ENCODE data around the gene CLMP. TPM values are rescaled to one million over a fixed set of nuclear protein-coding genes. Genes with fewer than 3 reads are reported as not detected.
A peak's percentile ranks its signal among the peaks of the same experiment; 100 is the strongest.
"Not testable (repeated sequence)": the region's sequence is repeated elsewhere in the genome, so short reads cannot be mapped to it uniquely, and the experiment has no call there.

CLMP gene
- total and polyA plus RNA-seq, 3 donors from 2014 or later = 6.0 to 6.5 (median 6.3) TPM

- peak overlapping the region; percentile 28 to 29 for H3K27ac ChIP-seq
- TF ChIP-seq POLR2A (IDR thresholded peaks at IDR 0.05) = no peak
- TF ChIP-seq, protein P1, sequence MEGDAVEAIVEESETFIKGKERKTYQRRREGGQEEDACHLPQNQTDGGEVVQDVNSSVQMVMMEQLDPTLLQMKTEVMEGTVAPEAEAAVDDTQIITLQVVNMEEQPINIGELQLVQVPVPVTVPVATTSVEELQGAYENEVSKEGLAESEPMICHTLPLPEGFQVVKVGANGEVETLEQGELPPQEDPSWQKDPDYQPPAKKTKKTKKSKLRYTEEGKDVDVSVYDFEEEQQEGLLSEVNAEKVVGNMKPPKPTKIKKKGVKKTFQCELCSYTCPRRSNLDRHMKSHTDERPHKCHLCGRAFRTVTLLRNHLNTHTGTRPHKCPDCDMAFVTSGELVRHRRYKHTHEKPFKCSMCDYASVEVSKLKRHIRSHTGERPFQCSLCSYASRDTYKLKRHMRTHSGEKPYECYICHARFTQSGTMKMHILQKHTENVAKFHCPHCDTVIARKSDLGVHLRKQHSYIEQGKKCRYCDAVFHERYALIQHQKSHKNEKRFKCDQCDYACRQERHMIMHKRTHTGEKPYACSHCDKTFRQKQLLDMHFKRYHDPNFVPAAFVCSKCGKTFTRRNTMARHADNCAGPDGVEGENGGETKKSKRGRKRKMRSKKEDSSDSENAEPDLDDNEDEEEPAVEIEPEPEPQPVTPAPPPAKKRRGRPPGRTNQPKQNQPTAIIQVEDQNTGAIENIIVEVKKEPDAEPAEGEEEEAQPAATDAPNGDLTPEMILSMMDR (IDR thresholded peaks at IDR 0.05) = no peak
- H3K27me3 ChIP-seq = no peaks in the 10 kb centered on the region
- no peaks in the 10 kb centered on the region for H3K9me3 ChIP-seq
- H3K4me3 ChIP-seq = peak overlapping the region; percentile 10 to 42
- peaks cover 6% of the 10 kb centered on the region for H3K4me1 ChIP-seq
- intact Hi-C loops (cut with DNase I; ENCODE audit: low total_unique reads) = no loop called here
- 8 to 23% methylated on average over 16 to 24 of the region's 24 CpGs for WGBS, 2 donors
- DNase-seq = peak; percentile 76
- H3K36me3 ChIP-seq (ENCODE audit: low read depth, missing control alignments) = no peaks in the 10 kb centered on the region
These were observed 57.4 kb downstream of the CLMP start for GRCh38 chr11:123137431-123138224.

GRCh38 chr11:123135863-123136446 is 59.1 kb downstream of the CLMP start:
- peak overlapping the region; percentile 23 to 31 for H3K4me3 ChIP-seq
- peak overlapping the region in 1 of 2 donors; percentile 32 for H3K27ac ChIP-seq
- 57 to 71% methylated on average over 18 of the region's 18 CpGs for WGBS, 2 donors
- no peaks in the 10 kb centered on the region for H3K27me3 ChIP-seq
- no peaks in the 10 kb centered on the region for H3K36me3 ChIP-seq (ENCODE audit: low read depth, missing control alignments)
- peaks cover 6% of the 10 kb centered on the region for H3K4me1 ChIP-seq
- intact Hi-C loops (cut with DNase I; ENCODE audit: low total_unique reads) = no loop called here
- DNase-seq = no peak
- TF ChIP-seq POLR2A (IDR thresholded peaks at IDR 0.05) = no peak
- TF ChIP-seq, protein P1 (IDR thresholded peaks at IDR 0.05) = no peak
- no peaks in the 10 kb centered on the region for H3K9me3 ChIP-seq

- intact Hi-C loops (cut with DNase I; ENCODE audit: low total_unique reads) = no loop called here
- 92% methylated on average over 6 of the region's 6 CpGs for WGBS, 2 donors
- DNase-seq = no peak
- peaks cover 3% of the 10 kb centered on the region for H3K4me1 ChIP-seq
- H3K27me3 ChIP-seq = no peaks in the 10 kb centered on the region
- H3K27ac ChIP-seq = no peak overlapping the region
- TF ChIP-seq POLR2A (IDR thresholded peaks at IDR 0.05) = no peak
- TF ChIP-seq, protein P1 (IDR thresholded peaks at IDR 0.05) = no peak
- H3K9me3 ChIP-seq = no peaks in the 10 kb centered on the region
- no peaks in the 10 kb centered on the region for H3K36me3 ChIP-seq (ENCODE audit: low read depth, missing control alignments)
- no peak overlapping the region for H3K4me3 ChIP-seq
These were observed 62.2 kb downstream of the CLMP start for GRCh38 chr11:123132881-123133280.

- H3K4me1 ChIP-seq; H3K36me3 ChIP-seq (ENCODE audit: low read depth, missing control alignments); DNase-seq; H3K27ac ChIP-seq; H3K9me3 ChIP-seq; H3K4me3 ChIP-seq; H3K27me3 ChIP-seq; intact Hi-C loops (cut with DNase I; ENCODE audit: low total_unique reads): not testable (repeated sequence)
- WGBS, 2 donors = 79 to 81% methylated on average over 8 of the region's 8 CpGs
These were observed 62.8 kb downstream of the CLMP start for GRCh38 chr11:123132034-123132766.

DNA sequence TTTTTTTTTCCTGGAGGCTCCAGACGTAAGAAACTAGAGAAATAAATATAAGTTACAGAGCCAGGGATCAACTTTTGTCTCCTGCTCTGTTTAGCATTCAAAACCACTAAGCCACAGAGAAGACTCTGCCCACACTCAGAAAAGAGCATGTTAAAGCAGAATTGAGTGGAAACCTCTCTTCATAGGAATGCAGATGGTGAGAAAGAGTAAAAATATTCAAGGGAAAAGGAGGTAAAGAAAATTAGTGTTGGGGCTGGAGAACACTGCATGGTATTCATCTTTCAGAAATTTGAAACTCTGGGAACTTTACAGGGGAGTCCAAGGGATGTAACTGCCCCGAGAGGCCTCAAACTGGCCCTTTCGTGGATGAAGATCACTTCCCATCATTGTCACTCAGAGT is 65.1 kb downstream of the CLMP start:
- intact Hi-C loops (cut with DNase I; ENCODE audit: low total_unique reads) = no loop called here
- Histone ChIP-seq H3K4me3 (no peak overlapping the region), H3K4me1 (no peaks in the 10 kb centered on the region), H3K27me3 (no peaks in the 10 kb centered on the region), H3K27ac (peak overlapping the region in 1 of 2 donors; percentile 53), H3K9me3 (no peaks in the 10 kb centered on the region), H3K36me3 (ENCODE audit: low read depth, missing control alignments) (no peaks in the 10 kb centered on the region)
- DNase-seq = no peak
- TF ChIP-seq, protein P1 (IDR thresholded peaks at IDR 0.05) = no peak
- no peak for TF ChIP-seq POLR2A (IDR thresholded peaks at IDR 0.05)
- 56 to 73% methylated on average over 3 of the region's 3 CpGs for WGBS, 2 donors

All from testis (tissue), 3 donors.